HG03457 (cell line): Measurements from ENCODE around the gene DLX2.

Experiments
- ATAC-seq: cut with Tn5 transposase; IDR thresholded peaks from one replicate; pipeline ENCODE4 v1.9.1; 2021; ENCODE audit warnings: moderate number of reproducible peaks; ENCODE audit not compliant: unreplicated experiment

The DLX2 gene

GRCh38 chr2:172056293-172056692 lies 46.4 kb downstream of the DLX2 start:
- ATAC-seq, result no peak

GRCh38 chr2:172053486-172053885 lies 49.2 kb downstream of the DLX2 start:
- ATAC-seq, result no peak

- ATAC-seq, result no peak
Observed at GRCh38 chr2:172052000-172052983, 50.4 kb downstream of the DLX2 start.

GRCh38 chr2:172050479-172051125 lies 52.1 kb downstream of the DLX2 start:
- ATAC-seq, result no peak

- no peak for ATAC-seq
Observed at GRCh38 chr2:172049567-172050120, 53.1 kb downstream of the DLX2 start.
